WTC11 (cell line): Measurements from ENCODE around the gene GRN.
"Not testable (repeated sequence)": the region's sequence is repeated elsewhere in the genome, so short reads cannot be mapped to it uniquely, and the experiment has no call there.

Experiments used
- ERG ChIP-seq: fragments of 250-450 bp; sonication (Bioruptor Pico); IDR thresholded peaks from 2 replicates; pipeline ENCODE4 v1.8.0; 2021; ENCODE audit warnings: mild to moderate bottlenecking
- GRHL2 ChIP-seq: fragments of 250-450 bp; sonication (Bioruptor Pico); IDR thresholded peaks from 2 replicates; pipeline ENCODE4 v1.8.0; 2022; ENCODE audit warnings: mild to moderate bottlenecking, moderate library complexity; ENCODE audit not compliant: insufficient replicate concordance, severe bottlenecking
- SMAD4 ChIP-seq: sonication (generic); formaldehyde crosslinking; IDR thresholded peaks from 2 replicates; pipeline ENCODE4 v1.8.0; 2022; ENCODE audit warnings: mild to moderate bottlenecking, missing genetic modification reagents
- TEAD1 ChIP-seq: sonication (generic); formaldehyde crosslinking; IDR thresholded peaks from 2 replicates; pipeline ENCODE4 v1.8.0; 2022; ENCODE audit warnings: mild to moderate bottlenecking, missing genetic modification reagents
- ZNF671 ChIP-seq: fragments of 250-450 bp; sonication (Bioruptor Pico); IDR thresholded peaks from 2 replicates; pipeline ENCODE4 v1.8.0; 2021; ENCODE audit warnings: mild to moderate bottlenecking
- TF ChIP-seq, protein P1 (sequence below): fragments of 200-600 bp; IDR thresholded peaks from 2 replicates; pipeline ENCODE4 v1.8.0; 2022; ENCODE audit warnings: antibody characterized with exemption
- TF ChIP-seq, protein P2 (sequence below): sonication (generic); formaldehyde crosslinking; IDR thresholded peaks from 2 replicates; pipeline ENCODE4 v1.8.1; 2022; ENCODE audit warnings: low read depth, mild to moderate bottlenecking, moderate library complexity, missing genetic modification reagents, borderline replicate concordance
- TF ChIP-seq, protein P3 (sequence below): sonication (generic); formaldehyde crosslinking; IDR thresholded peaks from 2 replicates; pipeline ENCODE4 v1.8.0; 2022; ENCODE audit warnings: mild to moderate bottlenecking, missing genetic modification reagents
- TF ChIP-seq, protein P4 (sequence below): sonication (generic); formaldehyde crosslinking; IDR thresholded peaks from 2 replicates; pipeline ENCODE4 v1.8.1; 2023; ENCODE audit warnings: mild to moderate bottlenecking, moderate library complexity, missing genetic modification reagents
- TF ChIP-seq, protein P5 (sequence below): sonication (generic); formaldehyde crosslinking; IDR thresholded peaks from 2 replicates; pipeline ENCODE4 v1.8.1; 2022; ENCODE audit warnings: low read depth, missing genetic modification reagents, borderline replicate concordance

DNA sequence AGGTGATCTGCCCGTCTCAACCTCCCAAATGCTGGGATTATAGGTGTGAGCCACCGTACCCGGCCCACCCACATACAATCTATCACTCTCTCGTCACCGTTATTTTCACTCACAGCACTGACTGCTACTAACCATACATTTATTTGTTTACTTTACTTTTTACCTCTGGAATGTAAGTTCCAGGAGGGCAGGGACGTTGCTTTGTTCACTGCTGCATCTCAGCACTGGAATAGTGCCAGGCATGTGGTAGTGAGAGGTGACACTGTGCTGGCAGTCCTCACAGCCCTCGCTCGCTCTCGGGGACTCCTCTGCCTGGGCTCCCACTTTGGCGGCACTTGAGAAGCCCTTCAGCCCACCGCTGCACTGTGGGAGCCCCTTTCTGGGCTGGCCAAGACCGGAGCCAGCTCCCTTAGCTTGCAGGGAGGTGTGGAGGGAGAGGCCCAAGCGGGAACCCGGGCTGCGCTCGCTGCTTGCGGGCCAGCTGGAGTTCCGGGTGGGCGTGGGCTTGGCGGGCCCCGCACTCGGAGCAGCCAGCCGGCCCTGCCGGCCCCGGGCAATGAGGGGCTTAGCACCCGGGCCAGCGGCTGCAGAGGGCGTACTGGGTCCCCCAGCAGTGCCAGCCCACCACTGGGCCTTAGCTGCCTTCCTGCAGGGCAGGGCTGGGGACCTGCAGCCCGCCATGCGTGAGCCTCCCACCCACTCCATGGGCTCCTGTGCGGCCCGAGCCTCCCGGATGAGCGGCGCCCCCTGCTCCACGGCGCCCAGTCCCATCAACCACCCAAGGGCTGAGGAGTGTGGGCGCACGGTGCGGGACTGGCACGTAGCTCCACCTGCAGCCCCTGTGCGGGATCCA is 23.5 kb downstream of the GRN start:
- TF ChIP-seq, protein P1, sequence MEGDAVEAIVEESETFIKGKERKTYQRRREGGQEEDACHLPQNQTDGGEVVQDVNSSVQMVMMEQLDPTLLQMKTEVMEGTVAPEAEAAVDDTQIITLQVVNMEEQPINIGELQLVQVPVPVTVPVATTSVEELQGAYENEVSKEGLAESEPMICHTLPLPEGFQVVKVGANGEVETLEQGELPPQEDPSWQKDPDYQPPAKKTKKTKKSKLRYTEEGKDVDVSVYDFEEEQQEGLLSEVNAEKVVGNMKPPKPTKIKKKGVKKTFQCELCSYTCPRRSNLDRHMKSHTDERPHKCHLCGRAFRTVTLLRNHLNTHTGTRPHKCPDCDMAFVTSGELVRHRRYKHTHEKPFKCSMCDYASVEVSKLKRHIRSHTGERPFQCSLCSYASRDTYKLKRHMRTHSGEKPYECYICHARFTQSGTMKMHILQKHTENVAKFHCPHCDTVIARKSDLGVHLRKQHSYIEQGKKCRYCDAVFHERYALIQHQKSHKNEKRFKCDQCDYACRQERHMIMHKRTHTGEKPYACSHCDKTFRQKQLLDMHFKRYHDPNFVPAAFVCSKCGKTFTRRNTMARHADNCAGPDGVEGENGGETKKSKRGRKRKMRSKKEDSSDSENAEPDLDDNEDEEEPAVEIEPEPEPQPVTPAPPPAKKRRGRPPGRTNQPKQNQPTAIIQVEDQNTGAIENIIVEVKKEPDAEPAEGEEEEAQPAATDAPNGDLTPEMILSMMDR = not testable (repeated sequence)
- TF ChIP-seq TEAD1; SMAD4 (CRISPR knock-in tag); ERG (CRISPR knock-in tag); GRHL2 (CRISPR knock-in tag); ZNF671: not testable (repeated sequence)
- TF ChIP-seq, protein P2, sequence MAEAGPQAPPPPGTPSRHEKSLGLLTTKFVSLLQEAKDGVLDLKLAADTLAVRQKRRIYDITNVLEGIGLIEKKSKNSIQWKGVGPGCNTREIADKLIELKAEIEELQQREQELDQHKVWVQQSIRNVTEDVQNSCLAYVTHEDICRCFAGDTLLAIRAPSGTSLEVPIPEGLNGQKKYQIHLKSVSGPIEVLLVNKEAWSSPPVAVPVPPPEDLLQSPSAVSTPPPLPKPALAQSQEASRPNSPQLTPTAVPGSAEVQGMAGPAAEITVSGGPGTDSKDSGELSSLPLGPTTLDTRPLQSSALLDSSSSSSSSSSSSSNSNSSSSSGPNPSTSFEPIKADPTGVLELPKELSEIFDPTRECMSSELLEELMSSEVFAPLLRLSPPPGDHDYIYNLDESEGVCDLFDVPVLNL = not testable (repeated sequence)
- TF ChIP-seq, protein P3, sequence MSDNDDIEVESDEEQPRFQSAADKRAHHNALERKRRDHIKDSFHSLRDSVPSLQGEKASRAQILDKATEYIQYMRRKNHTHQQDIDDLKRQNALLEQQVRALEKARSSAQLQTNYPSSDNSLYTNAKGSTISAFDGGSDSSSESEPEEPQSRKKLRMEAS (CRISPR knock-in tag) = not testable (repeated sequence)
- TF ChIP-seq, protein P4, sequence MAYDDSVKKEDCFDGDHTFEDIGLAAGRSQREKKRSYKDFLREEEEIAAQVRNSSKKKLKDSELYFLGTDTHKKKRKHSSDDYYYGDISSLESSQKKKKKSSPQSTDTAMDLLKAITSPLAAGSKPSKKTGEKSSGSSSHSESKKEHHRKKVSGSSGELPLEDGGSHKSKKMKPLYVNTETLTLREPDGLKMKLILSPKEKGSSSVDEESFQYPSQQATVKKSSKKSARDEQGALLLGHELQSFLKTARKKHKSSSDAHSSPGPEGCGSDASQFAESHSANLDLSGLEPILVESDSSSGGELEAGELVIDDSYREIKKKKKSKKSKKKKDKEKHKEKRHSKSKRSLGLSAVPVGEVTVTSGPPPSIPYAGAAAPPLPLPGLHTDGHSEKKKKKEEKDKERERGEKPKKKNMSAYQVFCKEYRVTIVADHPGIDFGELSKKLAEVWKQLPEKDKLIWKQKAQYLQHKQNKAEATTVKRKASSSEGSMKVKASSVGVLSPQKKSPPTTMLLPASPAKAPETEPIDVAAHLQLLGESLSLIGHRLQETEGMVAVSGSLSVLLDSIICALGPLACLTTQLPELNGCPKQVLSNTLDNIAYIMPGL (CRISPR knock-in tag) = not testable (repeated sequence)
- TF ChIP-seq, protein P5, sequence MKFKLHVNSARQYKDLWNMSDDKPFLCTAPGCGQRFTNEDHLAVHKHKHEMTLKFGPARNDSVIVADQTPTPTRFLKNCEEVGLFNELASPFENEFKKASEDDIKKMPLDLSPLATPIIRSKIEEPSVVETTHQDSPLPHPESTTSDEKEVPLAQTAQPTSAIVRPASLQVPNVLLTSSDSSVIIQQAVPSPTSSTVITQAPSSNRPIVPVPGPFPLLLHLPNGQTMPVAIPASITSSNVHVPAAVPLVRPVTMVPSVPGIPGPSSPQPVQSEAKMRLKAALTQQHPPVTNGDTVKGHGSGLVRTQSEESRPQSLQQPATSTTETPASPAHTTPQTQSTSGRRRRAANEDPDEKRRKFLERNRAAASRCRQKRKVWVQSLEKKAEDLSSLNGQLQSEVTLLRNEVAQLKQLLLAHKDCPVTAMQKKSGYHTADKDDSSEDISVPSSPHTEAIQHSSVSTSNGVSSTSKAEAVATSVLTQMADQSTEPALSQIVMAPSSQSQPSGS = not testable (repeated sequence)
